HFFc6 (cell line): ENCODE results near the gene EXOSC1. TPM values are rescaled to one million over a fixed set of nuclear protein-coding genes. Genes with fewer than 3 reads are reported as not detected.

Experiments
- DNase-seq: peaks from one replicate; pipeline ENCODE4 v3.0.0-alpha.2; 2018
- H3K27ac Mint-ChIP-seq: 2 replicates; pipeline ENCODE4 v1.8.0; 2020; ENCODE audit warnings: mild to moderate bottlenecking, mixed read lengths
- H3K27me3 Mint-ChIP-seq: 2 replicates; pipeline ENCODE4 v1.8.0; 2021; ENCODE audit warnings: mild to moderate bottlenecking, moderate library complexity, mixed read lengths; ENCODE audit not compliant: insufficient read depth
- H3K36me3 Mint-ChIP-seq: 2 replicates; pipeline ENCODE4 v1.8.0; 2021; ENCODE audit warnings: low read depth, mixed read lengths
- H3K4me1 Mint-ChIP-seq: 2 replicates; pipeline ENCODE4 v1.8.0; 2020; ENCODE audit warnings: low read depth, mixed read lengths
- H3K4me3 Mint-ChIP-seq: 2 replicates; pipeline ENCODE4 v1.8.0; 2020; ENCODE audit warnings: mild to moderate bottlenecking, moderate library complexity, mixed read lengths
- H3K9me3 Mint-ChIP-seq: 2 replicates; pipeline ENCODE4 v1.8.0; 2020; ENCODE audit warnings: mild to moderate bottlenecking, mixed read lengths
- CTCF ChIP-seq: fragments of 200-600 bp; sonication (generic); IDR thresholded peaks from 2 replicates; pipeline ENCODE4 v1.5.0; 2021; ENCODE audit warnings: antibody characterized with exemption, mild to moderate bottlenecking
- total RNA-seq, 6 experiments: library from RNA; stranded (reverse); fragmentation: NEBNext Ultra II Directional; extraction: Animal tissue kit (Norgen Biotek cat#: 25700); gene quantifications; 2 replicates in 1 of 6; 3 replicates in 5 of 6; pipeline ENCODE4 v1.2.3, GENCODE V29; 2021

The EXOSC1 gene
- total RNA-seq, 6 experiments from 2014 or later = 36.2 to 42.8 (median 39.9) TPM

DNA sequence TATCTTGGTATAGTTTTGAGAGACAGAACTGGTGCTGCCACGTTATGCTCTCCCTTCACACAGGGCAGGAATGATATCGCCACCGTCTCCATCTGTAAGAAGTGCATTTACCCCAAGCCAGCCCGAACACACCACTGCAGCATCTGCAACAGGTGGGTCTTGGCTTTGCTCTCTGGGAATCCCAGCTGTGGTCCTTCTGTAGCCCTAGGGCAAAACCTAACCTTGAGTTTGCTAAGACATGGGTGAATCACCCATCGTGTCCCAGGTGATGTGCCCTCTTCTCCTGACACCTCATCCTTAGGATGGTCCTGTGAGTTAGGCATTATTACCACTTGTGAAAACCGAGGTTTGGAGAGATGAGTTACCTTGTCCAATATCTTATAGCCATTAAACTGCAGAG is 6.5 kb upstream of the EXOSC1 start:
- Mint-ChIP-seq H3K4me3 (no peak overlapping the region; the same call in 1 of the 2 replicates), H3K4me1 (peaks cover 38% of the 10 kb centered on the region), H3K9me3 (no peaks in the 10 kb centered on the region), H3K36me3 (peaks cover 28% of the 10 kb centered on the region), H3K27me3 (peaks cover 16% of the 10 kb centered on the region), H3K27ac (no peak overlapping the region)
- no peak for TF ChIP-seq CTCF
- DNase-seq = no peak

GRCh38 chr10:97451605-97452004 is 5.8 kb upstream of the EXOSC1 start:
- no peak overlapping the region for H3K27ac Mint-ChIP-seq
- H3K27me3 Mint-ChIP-seq = peaks cover 21% of the 10 kb centered on the region
- no peak for DNase-seq
- peaks cover 46% of the 10 kb centered on the region for H3K4me1 Mint-ChIP-seq
- TF ChIP-seq CTCF = no peak
- no peak overlapping the region for H3K4me3 Mint-ChIP-seq
- no peaks in the 10 kb centered on the region; the same call in 1 of the 2 replicates for H3K9me3 Mint-ChIP-seq
- peaks cover 28% of the 10 kb centered on the region for H3K36me3 Mint-ChIP-seq

DNA sequence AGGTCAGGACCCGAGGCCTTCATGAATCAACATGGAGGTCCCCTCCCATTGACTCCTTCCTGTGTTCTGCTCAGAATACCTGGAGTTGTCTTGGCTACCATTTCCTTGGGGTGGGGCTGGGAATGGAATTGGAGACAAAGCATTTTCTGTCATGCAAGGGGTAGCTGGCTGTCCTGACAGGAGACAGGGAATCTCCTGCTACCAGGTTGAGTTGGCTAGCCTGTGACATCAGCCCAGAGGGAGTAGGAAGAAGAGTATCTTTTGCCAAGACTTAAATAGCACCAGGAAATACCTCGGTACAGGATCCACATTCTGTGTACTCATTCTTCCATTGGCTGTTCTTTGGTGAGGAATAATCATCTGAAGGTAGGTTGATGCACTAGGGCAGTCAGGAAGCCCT is 5.0 kb upstream of the EXOSC1 start:
- H3K9me3 Mint-ChIP-seq = no peaks in the 10 kb centered on the region; the same call in 1 of the 2 replicates
- DNase-seq = no peak
- H3K27me3 Mint-ChIP-seq = peaks cover 23% of the 10 kb centered on the region
- no peak overlapping the region; the same call in 1 of the 2 replicates for H3K4me3 Mint-ChIP-seq
- H3K27ac Mint-ChIP-seq = peak overlapping the region; percentile 60; the same call in 1 of the 2 replicates
- TF ChIP-seq CTCF = no peak
- H3K4me1 Mint-ChIP-seq = peaks cover 46% of the 10 kb centered on the region
- peaks cover 28% of the 10 kb centered on the region for H3K36me3 Mint-ChIP-seq

GRCh38 chr10:97445357-97445721 is 467 bp downstream of the EXOSC1 start:
- H3K4me3 Mint-ChIP-seq = peak overlapping the region; percentile 94

GRCh38 chr10:97444212-97444611 is 1.6 kb downstream of the EXOSC1 start:
- no peak for DNase-seq
- Mint-ChIP-seq H3K4me3 (no peak overlapping the region; the same call in 1 of the 2 replicates), H3K27me3 (peaks cover 11% of the 10 kb centered on the region), H3K9me3 (no peaks in the 10 kb centered on the region; the same call in 1 of the 2 replicates), H3K4me1 (peaks cover 37% of the 10 kb centered on the region), H3K27ac (no peak overlapping the region), H3K36me3 (peaks cover 22% of the 10 kb centered on the region)
- no peak for TF ChIP-seq CTCF

More at GRCh38 chr10:97445357-97445721, 467 bp downstream of the EXOSC1 start:
- Mint-ChIP-seq H3K27ac (peak overlapping the region; percentile 62), H3K36me3 (peaks cover 18% of the 10 kb centered on the region), H3K9me3 (no peaks in the 10 kb centered on the region; the same call in 1 of the 2 replicates), H3K4me1 (peaks cover 38% of the 10 kb centered on the region), H3K27me3 (peaks cover 11% of the 10 kb centered on the region)
- no peak for DNase-seq
- no peak for TF ChIP-seq CTCF
